ENCODE results near the gene TRIM50.

- no peak for TF ChIP-seq CTCF (conservative IDR thresholded peaks at IDR 0.05; ENCODE audit: low read depth, low read length)
- no peak for TF ChIP-seq BHLHE40 (IDR thresholded peaks at IDR 0.05; ENCODE audit: low read depth, low read length)
- TF ChIP-seq CEBPB (IDR thresholded peaks at IDR 0.05; ENCODE audit: low read depth, low read length) = no peak
Observed at GRCh38 chr7:73329861-73330581, 2.1 kb upstream of the TRIM50 start.
